Stimulated activated CD8-positive, alpha-beta memory T cell treated with anti-CD3 and anti-CD28 coated beads, Interleukin-4, amount 100 ng/mL, for 4 hours (primary cell): ENCODE results near the gene PEAK3.
A peak's percentile ranks its signal among the peaks of the same experiment; 100 is the strongest.

ENCODE experiments used
- DNase-seq, 2 donors: peaks; one replicate each; pipeline ENCODE4 v3.0.0-alpha.2; 2020; ENCODE audit warnings: low read depth in 2 of 2, low spot score in 1 of 2

The PEAK3 gene

GRCh38 chr19:2282062-2282861 is at the start of gene PEAK3:
PEAK3 (minus strand) TSS chr19:2282175; CDS start chr19:2280931, 1,244 bp downstream.
- DNase-seq: no peak

GRCh38 chr19:2330632-2331284 is 48.8 kb upstream of the PEAK3 start:
- no peak for DNase-seq

- DNase-seq: no peak
Observed at GRCh38 chr19:2330255-2330631, 48.3 kb upstream of the PEAK3 start.

- DNase-seq: no peak
Observed at GRCh38 chr19:2329501-2329916, 47.5 kb upstream of the PEAK3 start.

GRCh38 chr19:2329149-2329478 is 47.1 kb upstream of the PEAK3 start:
- DNase-seq: no peak

- peak; percentile 76 to 84 for DNase-seq
Observed at GRCh38 chr19:2328401-2329148, 46.6 kb upstream of the PEAK3 start, which contains the start of the genes LSM7 and SPPL2B. LSM7 (minus strand) TSS chr19:2328586; CDS start chr19:2328566, 20 bp downstream. SPPL2B (plus strand) TSS chr19:2328684; CDS start chr19:2328710, 26 bp downstream.

- peak; percentile 16 to 32 for DNase-seq
Observed at GRCh38 chr19:2327773-2328400, 45.9 kb upstream of the PEAK3 start.

- no peak for DNase-seq
Observed at GRCh38 chr19:2326699-2327360, 44.9 kb upstream of the PEAK3 start.

- DNase-seq: no peak
Observed at GRCh38 chr19:2325281-2326046, 43.5 kb upstream of the PEAK3 start.

- DNase-seq: no peak
Observed at GRCh38 chr19:2324220-2324948, 42.4 kb upstream of the PEAK3 start.

GRCh38 chr19:2323707-2324106 is 41.7 kb upstream of the PEAK3 start:
- no peak for DNase-seq

- no peak for DNase-seq
Observed at GRCh38 chr19:2321565-2322283, 39.7 kb upstream of the PEAK3 start.

- DNase-seq: no peak
Observed at GRCh38 chr19:2320939-2321338, 39.0 kb upstream of the PEAK3 start.

- DNase-seq: no peak
Observed at GRCh38 chr19:2320049-2320448, 38.1 kb upstream of the PEAK3 start.

- DNase-seq: no peak
Observed at GRCh38 chr19:2319551-2319950, 37.6 kb upstream of the PEAK3 start.

GRCh38 chr19:2318923-2319322 is 36.9 kb upstream of the PEAK3 start:
- no peak for DNase-seq

- no peak for DNase-seq
Observed at GRCh38 chr19:2317756-2318155, 35.8 kb upstream of the PEAK3 start.

GRCh38 chr19:2317300-2317699 is 35.3 kb upstream of the PEAK3 start:
- no peak for DNase-seq
